HS-27A (cell line): ENCODE data around the gene G6PC2.
"Not testable (repeated sequence)": the region's sequence is repeated elsewhere in the genome, so short reads cannot be mapped to it uniquely, and the experiment has no call there.

ENCODE experiments used
- DNase-seq: peaks from one replicate; pipeline ENCODE4 v3.0.0-alpha.2; 2012; ENCODE audit warnings: low read depth, missing footprints

Gene G6PC2

GRCh38 chr2:168904358-168904757 lies 3.3 kb downstream of the G6PC2 start:
- no peak for DNase-seq

- no peak for DNase-seq
Measured at GRCh38 chr2:168907940-168908662, 7.0 kb downstream of the G6PC2 start.

GRCh38 chr2:168910330-168910729 lies 9.2 kb downstream of the G6PC2 start:
- no peak for DNase-seq

- DNase-seq = no peak
Measured at GRCh38 chr2:168912466-168912865, 11.4 kb downstream of the G6PC2 start.

- no peak for DNase-seq
Measured at GRCh38 chr2:168912901-168913369, 11.8 kb downstream of the G6PC2 start.

- no peak for DNase-seq
Measured at GRCh38 chr2:168913495-168913894, 12.4 kb downstream of the G6PC2 start.

GRCh38 chr2:168915441-168916330 lies 14.6 kb downstream of the G6PC2 start:
- DNase-seq = no peak

- no peak for DNase-seq
Measured at GRCh38 chr2:168916331-168916675, 15.2 kb downstream of the G6PC2 start.

- no peak for DNase-seq
Measured at GRCh38 chr2:168920504-168921157, 19.5 kb downstream of the G6PC2 start.

GRCh38 chr2:168926621-168927386 lies 25.7 kb downstream of the G6PC2 start:
- DNase-seq = no peak

GRCh38 chr2:168928113-168928831 lies 27.2 kb downstream of the G6PC2 start:
- DNase-seq = no peak

- no peak for DNase-seq
Measured at GRCh38 chr2:168929031-168929430, 27.9 kb downstream of the G6PC2 start.

- no peak for DNase-seq
Measured at GRCh38 chr2:168930242-168930641, 29.2 kb downstream of the G6PC2 start.

- not testable (repeated sequence) for DNase-seq
Measured at GRCh38 chr2:168932174-168932573, 31.1 kb downstream of the G6PC2 start.

GRCh38 chr2:168934826-168935225 lies 33.7 kb downstream of the G6PC2 start:
- no peak for DNase-seq

GRCh38 chr2:168935810-168936581 lies 34.9 kb downstream of the G6PC2 start:
- no peak for DNase-seq

GRCh38 chr2:168939061-168939460 lies 38.0 kb downstream of the G6PC2 start:
- no peak for DNase-seq

- DNase-seq = no peak
Measured at GRCh38 chr2:168939918-168940317, 38.8 kb downstream of the G6PC2 start.

- DNase-seq = no peak
Measured at GRCh38 chr2:168941297-168941696, 40.2 kb downstream of the G6PC2 start.

- no peak for DNase-seq
Measured at GRCh38 chr2:168944065-168944464, 43.0 kb downstream of the G6PC2 start.
